ENCODE measurements around the gene DSTYK.
"Not testable (repeated sequence)": the region's sequence is repeated elsewhere in the genome, so short reads cannot be mapped to it uniquely, and the experiment has no call there.

The DSTYK gene

DNA sequence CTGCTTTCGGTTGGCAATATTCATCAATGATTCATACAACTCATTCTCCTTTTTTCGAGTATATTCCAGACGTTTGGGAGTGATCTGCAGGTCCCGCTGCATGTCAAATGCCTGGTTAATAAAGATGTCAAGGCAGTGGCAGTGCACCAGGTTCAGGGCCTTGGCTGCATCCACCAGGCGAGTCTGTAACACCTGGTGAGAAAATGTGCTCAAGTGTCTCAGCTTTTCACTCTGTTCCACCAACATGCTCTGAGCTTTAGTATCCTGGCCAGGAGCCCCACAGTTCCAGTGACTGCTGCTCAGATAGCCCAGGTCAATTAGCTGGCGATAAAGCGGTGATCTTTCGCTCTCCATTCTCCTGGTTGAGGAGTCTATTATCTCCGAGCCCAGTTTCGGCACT lies 42.3 kb downstream of the DSTYK start:
- H3K27ac ChIP-seq = no peak overlapping the region
- H3K4me3 ChIP-seq = no peak overlapping the region
- TF ChIP-seq EZH2 (IDR thresholded peaks at IDR 0.05) (no peak), POLR2AphosphoS5 (IDR thresholded peaks at IDR 0.05; ENCODE audit: borderline replicate concordance, low read depth, low read length) (no peak), FOXP2 (optimal IDR thresholded peaks at IDR 0.05; ENCODE audit: control extremely low read depth, extremely low read length, insufficient read depth) (no peak)
- DNase-seq (ENCODE audit: low read depth, low spot score) = no peak
- no peaks in the 10 kb centered on the region for H3K9me3 ChIP-seq (ENCODE audit: low read depth, low read length)
- H3K36me3 ChIP-seq (ENCODE audit: insufficient read depth, low read length) = no peaks in the 10 kb centered on the region
- no peak overlapping the region for H3K9ac ChIP-seq (ENCODE audit: insufficient read length)

- Histone ChIP-seq H3K9me3 (ENCODE audit: low read depth, low read length) (no peaks in the 10 kb centered on the region), H3K9ac (ENCODE audit: insufficient read length) (no peak overlapping the region), H3K27ac (no peak overlapping the region), H3K36me3 (ENCODE audit: insufficient read depth, low read length) (no peaks in the 10 kb centered on the region), H3K4me3 (no peak overlapping the region)
- TF ChIP-seq EZH2 (IDR thresholded peaks at IDR 0.05) (no peak), POLR2AphosphoS5 (IDR thresholded peaks at IDR 0.05; ENCODE audit: borderline replicate concordance, low read depth, low read length) (no peak), FOXP2 (optimal IDR thresholded peaks at IDR 0.05; ENCODE audit: control extremely low read depth, extremely low read length, insufficient read depth) (no peak)
- no peak for DNase-seq (ENCODE audit: low read depth, low spot score)
These were observed 43.2 kb downstream of the DSTYK start for GRCh38 chr1:205168291-205168690.

- no peaks in the 10 kb centered on the region; the same call in 1 of the 2 replicates for H3K36me3 ChIP-seq (ENCODE audit: insufficient read depth, low read length)
- no peaks in the 10 kb centered on the region for H3K9me3 ChIP-seq (ENCODE audit: low read depth, low read length)
- no peak overlapping the region for H3K4me3 ChIP-seq
- TF ChIP-seq EZH2 (IDR thresholded peaks at IDR 0.05) (no peak), FOXP2 (optimal IDR thresholded peaks at IDR 0.05; ENCODE audit: control extremely low read depth, extremely low read length, insufficient read depth) (no peak), POLR2AphosphoS5 (IDR thresholded peaks at IDR 0.05; ENCODE audit: borderline replicate concordance, low read depth, low read length) (no peak)
- H3K9ac ChIP-seq (ENCODE audit: insufficient read length) = no peak overlapping the region
- DNase-seq (ENCODE audit: low read depth, low spot score) = no peak
- peak overlapping the region; percentile 61 for H3K27ac ChIP-seq
These were observed 49.2 kb downstream of the DSTYK start for GRCh38 chr1:205162301-205162700.

DNA sequence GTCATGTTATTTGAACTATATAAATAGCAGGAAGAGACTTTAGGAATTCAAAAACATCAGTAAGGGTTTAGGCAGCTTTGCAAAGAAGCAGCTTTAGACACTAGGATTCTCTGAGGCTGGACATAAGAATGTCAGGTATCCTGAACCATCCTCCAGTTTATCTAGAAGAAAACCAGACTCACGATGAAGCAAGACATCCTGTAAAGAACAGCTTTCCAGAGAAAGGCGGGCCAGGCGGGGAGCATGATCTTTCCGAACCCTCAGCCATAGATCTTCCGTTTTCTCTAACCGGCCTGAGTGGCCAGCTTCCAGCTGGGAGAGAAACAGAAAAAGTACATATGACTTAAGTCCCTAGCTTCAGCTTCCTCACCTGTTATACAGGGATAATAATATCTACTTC lies 50.4 kb downstream of the DSTYK start:
- Histone ChIP-seq H3K36me3 (ENCODE audit: insufficient read depth, low read length) (peaks cover 12% of the 10 kb centered on the region; the same call in 1 of the 2 replicates), H3K9ac (ENCODE audit: insufficient read length) (no peak overlapping the region)

GRCh38 chr1:205158048-205158616 lies 53.4 kb downstream of the DSTYK start:
- Histone ChIP-seq H3K9me3 (ENCODE audit: low read depth, low read length) (no peaks in the 10 kb centered on the region), H3K27ac (no peak overlapping the region), H3K9ac (ENCODE audit: insufficient read length) (no peak overlapping the region), H3K4me3 (no peak overlapping the region), H3K36me3 (ENCODE audit: insufficient read depth, low read length) (peaks cover 15% of the 10 kb centered on the region; the same call in 1 of the 2 replicates)
- no peak for DNase-seq (ENCODE audit: low read depth, low spot score)
- no peak for TF ChIP-seq EZH2 (IDR thresholded peaks at IDR 0.05)
- no peak for TF ChIP-seq FOXP2 (optimal IDR thresholded peaks at IDR 0.05; ENCODE audit: control extremely low read depth, extremely low read length, insufficient read depth)
- TF ChIP-seq POLR2AphosphoS5 (IDR thresholded peaks at IDR 0.05; ENCODE audit: borderline replicate concordance, low read depth, low read length) = no peak

More for the DNA sequence above, 50.4 kb downstream of the DSTYK start:
- no peak for DNase-seq (ENCODE audit: low read depth, low spot score)
- no peak for TF ChIP-seq FOXP2 (optimal IDR thresholded peaks at IDR 0.05; ENCODE audit: control extremely low read depth, extremely low read length, insufficient read depth)
- TF ChIP-seq POLR2AphosphoS5 (IDR thresholded peaks at IDR 0.05; ENCODE audit: borderline replicate concordance, low read depth, low read length) = no peak
- TF ChIP-seq EZH2 (IDR thresholded peaks at IDR 0.05) = no peak
- no peak overlapping the region for H3K4me3 ChIP-seq
- no peaks in the 10 kb centered on the region for H3K9me3 ChIP-seq (ENCODE audit: low read depth, low read length)
- no peak overlapping the region for H3K27ac ChIP-seq

GRCh38 chr1:205155665-205156377 lies 55.7 kb downstream of the DSTYK start:
- not testable (repeated sequence) for H3K4me3 ChIP-seq; H3K9ac ChIP-seq (ENCODE audit: insufficient read length); H3K27ac ChIP-seq; H3K9me3 ChIP-seq (ENCODE audit: low read depth, low read length); DNase-seq (ENCODE audit: low read depth, low spot score)
- peaks cover 15% of the 10 kb centered on the region; the same call in 1 of the 2 replicates for H3K36me3 ChIP-seq (ENCODE audit: insufficient read depth, low read length)

DNA sequence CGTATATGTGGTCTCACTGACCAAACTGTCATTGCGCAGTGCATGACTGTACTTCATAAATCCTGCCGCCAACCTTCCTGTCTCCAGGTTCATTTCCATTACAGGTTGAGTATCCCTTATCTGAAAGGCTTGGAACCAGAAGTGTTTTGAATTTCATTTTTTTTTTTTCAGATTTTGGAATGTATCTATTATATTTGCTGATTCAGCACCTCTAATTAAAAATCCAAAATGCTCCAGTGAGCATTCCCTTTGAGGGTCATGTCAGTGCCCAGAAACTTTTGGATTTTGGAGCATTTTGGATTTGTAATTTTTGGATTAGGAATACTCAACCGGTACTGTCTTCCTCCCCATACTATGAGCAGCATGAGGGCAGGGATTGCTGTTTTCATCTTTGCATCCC lies 59.0 kb downstream of the DSTYK start:
- H3K4me3 ChIP-seq = no peak overlapping the region
- H3K9me3 ChIP-seq (ENCODE audit: low read depth, low read length) = no peaks in the 10 kb centered on the region
- H3K36me3 ChIP-seq (ENCODE audit: insufficient read depth, low read length) = peaks cover 15% of the 10 kb centered on the region; the same call in 1 of the 2 replicates
- H3K9ac ChIP-seq (ENCODE audit: insufficient read length) = no peak overlapping the region
- TF ChIP-seq POLR2AphosphoS5 (IDR thresholded peaks at IDR 0.05; ENCODE audit: borderline replicate concordance, low read depth, low read length) (no peak), EZH2 (IDR thresholded peaks at IDR 0.05) (no peak), FOXP2 (optimal IDR thresholded peaks at IDR 0.05; ENCODE audit: control extremely low read depth, extremely low read length, insufficient read depth) (no peak)
- DNase-seq (ENCODE audit: low read depth, low spot score) = no peak
- no peak overlapping the region for H3K27ac ChIP-seq

GRCh38 chr1:205150651-205151428 lies 60.7 kb downstream of the DSTYK start:
- H3K27ac ChIP-seq = no peak overlapping the region
- no peak overlapping the region for H3K9ac ChIP-seq (ENCODE audit: insufficient read length)
- H3K36me3 ChIP-seq (ENCODE audit: insufficient read depth, low read length) = peaks cover under 1% of the 10 kb centered on the region; the same call in 1 of the 2 replicates
- TF ChIP-seq FOXP2 (optimal IDR thresholded peaks at IDR 0.05; ENCODE audit: control extremely low read depth, extremely low read length, insufficient read depth) (no peak), EZH2 (IDR thresholded peaks at IDR 0.05) (no peak), POLR2AphosphoS5 (IDR thresholded peaks at IDR 0.05; ENCODE audit: borderline replicate concordance, low read depth, low read length) (no peak)
- DNase-seq (ENCODE audit: low read depth, low spot score) = no peak
- H3K9me3 ChIP-seq (ENCODE audit: low read depth, low read length) = no peaks in the 10 kb centered on the region
- no peak overlapping the region for H3K4me3 ChIP-seq

Data from SK-N-MC (cell line).